LoVo (cell line): ENCODE measurements around the gene SMARCC1.
"Not testable (repeated sequence)": the region's sequence is repeated elsewhere in the genome, so short reads cannot be mapped to it uniquely, and the experiment has no call there.

Source experiments
- DNase-seq: peaks from one replicate; pipeline ENCODE4 v3.0.0-alpha.2; 2016; ENCODE audit warnings: low spot score

The SMARCC1 gene

GRCh38 chr3:47766186-47766585 is 15.5 kb downstream of the SMARCC1 start:
- DNase-seq, result no peak

- no peak for DNase-seq
These were observed 19.5 kb downstream of the SMARCC1 start for GRCh38 chr3:47762233-47762632.

- DNase-seq, result no peak
These were observed 20.6 kb downstream of the SMARCC1 start for GRCh38 chr3:47761046-47761445.

GRCh38 chr3:47760207-47760606 is 21.5 kb downstream of the SMARCC1 start:
- DNase-seq, result not testable (repeated sequence)

GRCh38 chr3:47758261-47759025 is 23.2 kb downstream of the SMARCC1 start:
- no peak for DNase-seq

- no peak for DNase-seq
These were observed 29.0 kb downstream of the SMARCC1 start for GRCh38 chr3:47752716-47753115.

DNA sequence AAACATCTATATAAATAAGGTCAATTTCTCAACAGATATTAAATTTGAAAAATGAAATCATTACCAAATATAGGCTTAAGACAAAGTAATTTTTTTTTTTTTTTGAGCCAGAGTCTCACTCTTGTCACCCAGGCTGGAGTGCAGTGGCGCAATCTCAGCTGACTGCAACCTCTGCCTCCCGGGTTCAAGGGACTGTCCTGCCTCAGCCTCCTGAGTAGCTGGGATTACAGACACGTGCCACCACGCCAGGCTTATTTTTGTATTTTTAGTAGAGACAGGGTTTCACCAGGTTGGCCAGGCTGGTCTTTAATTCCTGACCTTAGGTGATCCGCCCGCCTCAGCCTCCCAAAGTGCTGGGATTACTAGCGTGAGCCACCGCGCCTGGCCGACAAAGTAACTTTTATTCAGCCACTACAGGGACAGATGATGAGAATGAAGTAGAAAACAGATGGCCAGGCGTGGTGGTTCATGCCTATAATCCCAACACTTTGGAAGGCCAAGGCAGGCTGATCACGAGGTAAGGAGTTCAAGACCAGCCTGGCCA is 30.8 kb downstream of the SMARCC1 start:
- DNase-seq, result not testable (repeated sequence)

GRCh38 chr3:47747558-47747957 is 34.1 kb downstream of the SMARCC1 start:
- DNase-seq, result no peak

DNA sequence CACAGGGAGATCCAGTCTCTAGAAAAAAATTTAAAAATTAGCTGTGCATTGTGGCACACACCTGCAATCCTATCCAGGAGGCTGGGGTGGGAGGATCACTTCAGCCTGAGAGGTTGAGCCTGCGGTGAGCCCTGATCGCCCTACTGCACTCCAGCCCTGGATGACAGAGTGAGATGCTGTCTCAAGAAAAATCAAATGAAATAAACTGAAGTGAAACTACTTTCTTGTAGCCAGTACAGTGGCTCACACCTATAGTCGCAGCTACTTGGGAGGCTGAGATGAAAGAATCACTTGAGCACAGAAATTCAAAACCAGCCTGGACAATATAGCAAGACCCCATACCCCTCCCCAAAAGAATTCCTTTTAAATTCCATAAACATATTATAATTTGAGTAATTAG is 35.4 kb downstream of the SMARCC1 start:
- DNase-seq, result no peak

- no peak for DNase-seq
These were observed 37.8 kb downstream of the SMARCC1 start for GRCh38 chr3:47743855-47744254.

DNA sequence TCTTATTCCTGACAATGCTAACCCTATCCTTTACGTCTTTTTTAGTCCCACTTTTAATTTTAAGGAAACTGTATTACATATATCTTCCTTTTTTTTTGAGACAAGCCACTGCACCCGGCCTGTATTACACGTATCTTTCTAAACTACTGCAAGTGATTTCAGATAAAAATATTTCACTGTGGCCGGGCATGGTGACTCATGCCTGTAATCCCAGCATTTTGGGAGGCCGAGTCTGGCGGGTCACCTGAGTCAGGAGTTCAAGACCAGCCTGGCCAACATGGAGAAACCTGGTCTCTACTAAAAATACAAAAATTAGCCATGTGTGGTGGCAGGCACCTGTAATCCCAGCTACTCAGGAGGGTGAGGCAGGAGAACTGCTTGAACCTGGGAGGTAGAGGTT is 38.3 kb downstream of the SMARCC1 start:
- DNase-seq, result not testable (repeated sequence)

DNA sequence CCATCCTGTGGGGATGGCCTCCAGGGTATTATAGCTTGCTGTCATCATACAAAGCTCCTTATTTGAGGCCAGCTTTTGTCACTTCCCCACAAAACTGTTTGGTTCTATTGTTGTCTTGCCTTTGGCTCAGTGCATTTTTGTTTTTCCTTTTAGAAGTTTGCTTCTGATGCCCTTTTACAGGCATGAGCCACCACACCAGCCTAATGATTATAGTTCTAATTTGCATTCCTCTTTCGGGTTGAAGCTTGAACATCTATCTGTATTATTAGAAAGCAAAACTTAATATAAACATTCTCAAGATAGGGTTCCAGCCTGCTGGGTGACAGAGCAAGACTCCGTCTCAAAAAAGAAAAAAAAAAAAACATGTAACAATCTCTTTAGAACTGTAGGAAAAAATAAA is 39.8 kb downstream of the SMARCC1 start:
- no peak for DNase-seq

DNA sequence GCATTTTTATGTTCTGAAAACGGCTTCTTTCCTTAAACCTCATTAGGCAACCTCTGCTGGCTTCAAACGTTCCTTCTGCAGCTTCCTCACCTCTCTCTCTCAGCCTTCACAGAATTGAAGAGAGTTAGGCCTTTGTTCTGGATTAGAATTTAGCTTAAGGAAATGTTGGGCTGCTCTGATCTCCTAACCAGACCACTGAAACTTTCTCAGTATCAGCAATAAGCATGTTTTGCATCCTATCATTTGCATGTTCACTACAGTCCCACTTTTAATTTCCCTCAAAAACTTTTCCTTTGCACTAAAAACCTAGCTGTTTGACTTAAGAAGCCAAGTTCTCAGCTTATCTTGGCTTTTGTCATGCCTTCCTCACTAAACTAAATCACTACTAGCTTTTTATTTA is 49.5 kb downstream of the SMARCC1 start:
- no peak for DNase-seq

GRCh38 chr3:47731061-47731460 is 50.6 kb downstream of the SMARCC1 start:
- DNase-seq, result no peak

DNA sequence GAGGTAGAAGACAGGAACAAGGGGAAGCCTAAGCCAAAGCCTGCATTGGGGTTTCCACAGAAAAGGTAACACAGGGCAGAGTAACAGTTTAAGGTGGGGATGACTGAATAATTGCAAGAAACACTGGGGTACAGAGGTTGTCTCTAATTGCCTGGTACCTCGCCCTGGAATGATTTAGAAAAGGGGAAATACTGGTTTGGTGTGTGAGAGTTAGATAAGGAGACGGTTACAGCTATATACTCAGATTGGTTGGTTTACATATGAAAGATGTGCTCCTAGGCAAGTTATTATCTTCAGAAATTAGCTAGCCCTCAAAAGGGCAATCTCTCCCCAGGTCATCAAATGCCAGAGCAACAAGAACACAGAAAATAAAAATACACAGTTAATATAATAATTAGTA is 58.8 kb downstream of the SMARCC1 start:
- no peak for DNase-seq

GRCh38 chr3:47717448-47717847 is 64.2 kb downstream of the SMARCC1 start:
- DNase-seq, result not testable (repeated sequence)

DNA sequence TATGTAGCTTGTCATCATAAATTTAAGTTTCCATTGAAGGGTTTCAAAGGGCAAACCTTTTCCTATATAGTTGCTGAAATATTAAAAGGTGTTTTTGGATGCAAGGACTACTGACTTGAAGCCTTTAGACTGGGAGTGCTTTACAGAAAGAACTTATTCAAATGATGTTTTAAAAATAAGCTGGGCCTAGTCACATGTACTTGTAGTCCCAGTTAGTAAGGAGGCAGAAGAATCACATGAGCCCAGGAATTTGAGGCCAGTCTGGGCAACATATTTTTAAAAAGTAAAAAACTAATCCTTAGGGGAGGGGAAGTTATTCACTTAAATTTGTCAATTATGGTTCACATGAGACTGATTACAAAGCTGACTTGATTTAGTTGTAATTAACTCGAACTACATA is 65.0 kb downstream of the SMARCC1 start:
- DNase-seq, result no peak

DNA sequence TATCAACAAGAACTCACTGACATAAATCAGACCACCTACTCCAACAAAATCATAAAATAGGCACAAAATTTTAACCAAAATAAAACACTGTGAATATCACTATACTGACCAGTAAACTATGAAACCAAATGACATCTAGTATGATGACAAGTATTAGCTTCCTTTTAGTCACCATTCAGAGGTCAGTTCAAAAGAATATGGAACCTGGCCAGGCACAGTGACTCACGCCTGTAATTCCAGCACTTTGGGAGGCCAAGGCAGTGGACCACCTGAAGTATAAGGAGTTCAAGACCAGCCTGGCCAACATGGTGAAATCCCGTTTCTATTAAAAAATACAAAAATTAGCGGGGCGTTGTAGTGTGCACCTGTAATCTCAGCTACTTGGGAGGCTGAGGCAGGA is 65.8 kb downstream of the SMARCC1 start:
- DNase-seq, result peak; percentile 38

DNA sequence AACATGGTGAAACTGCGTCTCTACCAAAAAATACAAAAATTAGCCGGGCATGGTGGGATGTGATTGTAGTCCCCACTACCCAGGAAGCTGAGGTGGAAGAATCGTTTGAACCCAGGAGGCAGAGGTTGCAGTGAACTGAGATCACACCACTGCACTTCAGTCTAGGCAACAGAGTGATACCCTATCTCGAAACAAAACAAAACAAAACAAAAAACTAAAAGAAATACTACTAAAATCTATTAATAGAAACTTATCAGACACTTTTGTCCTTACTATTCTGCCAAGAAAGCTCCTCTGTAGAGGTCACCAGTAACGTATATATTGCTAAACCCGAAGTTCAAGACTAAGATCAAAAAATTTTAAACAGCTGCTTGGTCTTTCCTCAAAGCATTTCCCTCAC is 67.1 kb downstream of the SMARCC1 start:
- DNase-seq, result no peak

DNA sequence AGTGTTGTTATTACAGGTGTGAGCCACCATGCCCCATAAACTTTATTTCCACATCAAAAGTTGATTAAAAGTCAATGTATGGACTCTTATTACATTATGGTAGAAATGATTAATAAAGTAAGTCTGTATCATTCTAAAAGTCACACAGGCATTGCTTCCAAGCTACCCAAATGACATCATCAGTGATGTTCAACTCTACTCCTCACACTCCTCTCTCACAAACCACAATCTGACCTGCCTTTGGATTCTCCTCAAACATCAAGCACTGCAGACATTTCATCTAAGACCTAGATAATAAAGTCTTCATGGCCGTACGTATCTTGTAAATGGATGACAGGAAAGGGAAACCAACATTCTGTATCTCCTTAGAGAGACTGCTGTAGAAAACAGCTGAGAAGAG is 68.0 kb downstream of the SMARCC1 start:
- no peak for DNase-seq

GRCh38 chr3:47712398-47712797 is 69.3 kb downstream of the SMARCC1 start:
- DNase-seq, result no peak

- no peak for DNase-seq
These were observed 70.1 kb downstream of the SMARCC1 start for GRCh38 chr3:47711596-47711995.

DNA sequence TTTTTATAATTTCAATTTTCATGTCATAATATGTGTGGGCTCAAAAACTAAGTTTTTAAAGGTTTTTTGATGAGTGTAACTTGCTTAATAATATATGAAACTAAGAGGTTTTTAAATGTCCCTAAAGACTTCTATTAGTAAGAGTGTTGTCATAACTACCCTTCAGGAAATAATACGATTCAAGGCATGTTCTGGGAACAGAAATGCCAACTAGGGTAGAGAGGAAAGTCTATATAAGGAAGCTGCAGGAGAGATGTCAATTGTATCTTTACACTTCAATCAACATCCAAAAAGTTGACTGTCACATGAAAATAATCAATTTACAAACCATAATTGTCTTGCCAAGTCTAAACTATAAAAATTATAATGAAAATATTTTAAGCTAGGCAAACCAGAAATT is 76.3 kb downstream of the SMARCC1 start:
- no peak for DNase-seq

- no peak for DNase-seq
These were observed 77.5 kb downstream of the SMARCC1 start for GRCh38 chr3:47704237-47704612.
